ENCODE measurements around the gene GSTM3.
"Not testable (repeated sequence)": the region's sequence is repeated elsewhere in the genome, so short reads cannot be mapped to it uniquely, and the experiment has no call there.

The GSTM3 gene

DNA sequence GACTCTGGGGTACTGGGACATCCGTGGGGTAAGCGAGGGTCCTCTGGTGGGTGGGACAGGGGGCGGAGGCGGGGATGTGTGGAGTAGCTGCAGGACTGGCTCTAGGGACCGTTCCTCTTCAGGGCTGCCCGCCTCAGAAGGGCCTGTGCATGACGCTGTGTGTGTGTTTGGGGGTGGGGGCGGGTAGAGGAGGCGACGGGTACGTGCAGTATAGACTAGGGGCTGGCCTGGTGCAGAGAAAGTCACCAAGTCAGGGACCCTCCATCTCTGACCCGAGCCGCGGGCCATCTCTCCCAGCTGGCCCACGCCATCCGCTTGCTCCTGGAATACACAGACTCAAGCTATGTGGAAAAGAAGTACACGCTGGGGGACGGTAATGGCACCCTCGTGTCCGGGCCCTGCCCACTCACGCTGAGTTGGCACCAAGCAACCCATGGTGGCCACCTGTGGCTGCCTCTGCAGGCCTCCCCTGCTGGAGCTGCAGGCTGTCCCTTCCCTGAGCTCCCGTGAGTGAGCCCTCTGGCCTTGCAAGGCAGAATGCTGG, 28.4 kb downstream of the GSTM3 start:
- TF ChIP-seq EZH2 (IDR thresholded peaks at IDR 0.05; ENCODE audit: borderline replicate concordance, low read length): no peak
- TF ChIP-seq CTCF (IDR thresholded peaks at IDR 0.05; ENCODE audit: low read length): no peak
- Histone ChIP-seq H3K36me3 (ENCODE audit: insufficient read depth, low read length) (no peaks in the 10 kb centered on the region; the same call in 1 of the 2 replicates), H2AFZ (ENCODE audit: low read length) (no peak overlapping the region), H3K79me2 (ENCODE audit: insufficient read depth, low read length) (no peaks in the 10 kb centered on the region), H3K4me2 (ENCODE audit: low read length) (no peak overlapping the region), H3K27ac (ENCODE audit: low read depth, low read length, poor library complexity, severe bottlenecking) (no peak overlapping the region), H3K27me3 (ENCODE audit: insufficient read depth, low read length) (peaks cover under 1% of the 10 kb centered on the region; the same call in 1 of the 2 replicates), H3F3A (ENCODE audit: insufficient read depth, low read length) (no peaks in the 10 kb centered on the region), H3K9me2 (ENCODE audit: low read depth, low read length) (no peaks in the 10 kb centered on the region), H4K20me1 (ENCODE audit: insufficient read depth, low read length) (no peaks in the 10 kb centered on the region), H3K4me3 (ENCODE audit: low read depth, low read length, poor library complexity, severe bottlenecking) (no peak overlapping the region), H3K9ac (ENCODE audit: low read length) (no peak overlapping the region), H3K4me1 (ENCODE audit: insufficient read depth, low read length, severe bottlenecking) (no peaks in the 10 kb centered on the region), H3K9me3 (ENCODE audit: low read length) (no peaks in the 10 kb centered on the region)

- H3K36me3 ChIP-seq (ENCODE audit: insufficient read depth, low read length); H3K9me3 ChIP-seq (ENCODE audit: low read length); H3K27me3 ChIP-seq (ENCODE audit: insufficient read depth, low read length); H3K4me1 ChIP-seq (ENCODE audit: insufficient read depth, low read length, severe bottlenecking); H4K20me1 ChIP-seq (ENCODE audit: insufficient read depth, low read length); H3F3A ChIP-seq (ENCODE audit: insufficient read depth, low read length); H3K9ac ChIP-seq (ENCODE audit: low read length); H3K27ac ChIP-seq (ENCODE audit: low read depth, low read length, poor library complexity, severe bottlenecking); H3K4me2 ChIP-seq (ENCODE audit: low read length); H3K9me2 ChIP-seq (ENCODE audit: low read depth, low read length); H3K4me3 ChIP-seq (ENCODE audit: low read depth, low read length, poor library complexity, severe bottlenecking); H3K79me2 ChIP-seq (ENCODE audit: insufficient read depth, low read length); H2AFZ ChIP-seq (ENCODE audit: low read length): not testable (repeated sequence)
Observed at GRCh38 chr1:109711593-109712320, 29.1 kb downstream of the GSTM3 start, which contains the start of gene GSTM5. TSS of gene GSTM5 (plus strand) at chr1:109712251. CDS start at chr1:109712313, 62 bp downstream.

- not testable (repeated sequence) for H4K20me1 ChIP-seq (ENCODE audit: insufficient read depth, low read length); H3K9ac ChIP-seq (ENCODE audit: low read length); H3K4me1 ChIP-seq (ENCODE audit: insufficient read depth, low read length, severe bottlenecking); H3K4me2 ChIP-seq (ENCODE audit: low read length); H3K4me3 ChIP-seq (ENCODE audit: low read depth, low read length, poor library complexity, severe bottlenecking); H3K27me3 ChIP-seq (ENCODE audit: insufficient read depth, low read length); H3K79me2 ChIP-seq (ENCODE audit: insufficient read depth, low read length); H3F3A ChIP-seq (ENCODE audit: insufficient read depth, low read length); H2AFZ ChIP-seq (ENCODE audit: low read length); H3K9me3 ChIP-seq (ENCODE audit: low read length); H3K27ac ChIP-seq (ENCODE audit: low read depth, low read length, poor library complexity, severe bottlenecking); H3K9me2 ChIP-seq (ENCODE audit: low read depth, low read length); H3K36me3 ChIP-seq (ENCODE audit: insufficient read depth, low read length)
Observed at GRCh38 chr1:109709822-109710221, 31.0 kb downstream of the GSTM3 start.

DNA sequence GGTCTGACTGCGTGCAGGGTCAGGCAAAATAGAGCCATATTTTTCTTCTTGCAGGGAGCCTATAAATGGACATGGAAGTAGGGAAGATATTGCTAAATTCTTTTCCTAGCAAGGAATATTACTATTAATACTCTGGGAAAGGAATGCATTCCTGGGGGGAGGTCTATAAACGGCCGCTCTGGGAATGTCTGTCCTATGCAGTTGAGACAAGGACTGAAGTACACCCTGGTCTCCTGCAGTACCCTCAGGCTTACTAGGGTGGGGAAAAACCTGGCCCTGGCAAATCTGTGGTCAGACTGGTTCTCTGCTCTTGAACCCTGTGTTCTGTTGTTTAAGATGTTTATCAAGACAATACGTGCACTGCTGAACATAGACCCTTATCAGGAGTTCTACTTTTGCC, 31.9 kb downstream of the GSTM3 start:
- H3K4me1 ChIP-seq (ENCODE audit: insufficient read depth, low read length, severe bottlenecking); H3K4me2 ChIP-seq (ENCODE audit: low read length); H3K79me2 ChIP-seq (ENCODE audit: insufficient read depth, low read length); H3K36me3 ChIP-seq (ENCODE audit: insufficient read depth, low read length); H3F3A ChIP-seq (ENCODE audit: insufficient read depth, low read length); H2AFZ ChIP-seq (ENCODE audit: low read length); H3K9ac ChIP-seq (ENCODE audit: low read length); H4K20me1 ChIP-seq (ENCODE audit: insufficient read depth, low read length); H3K27ac ChIP-seq (ENCODE audit: low read depth, low read length, poor library complexity, severe bottlenecking); H3K4me3 ChIP-seq (ENCODE audit: low read depth, low read length, poor library complexity, severe bottlenecking); H3K27me3 ChIP-seq (ENCODE audit: insufficient read depth, low read length); H3K9me2 ChIP-seq (ENCODE audit: low read depth, low read length); H3K9me3 ChIP-seq (ENCODE audit: low read length): not testable (repeated sequence)

Data from OCI-LY1 (cell line).